ENCODE data around the gene CRY2. TPM values are rescaled to one million over a fixed set of nuclear protein-coding genes. Genes with fewer than 3 reads are reported as not detected.

Gene CRY2
- total and polyA plus RNA-seq, 2 of the 8 experiments (the other 6 are each of a cell fraction or from before 2014, with no cell fraction given): 8.0 to 9.4 TPM

DNA sequence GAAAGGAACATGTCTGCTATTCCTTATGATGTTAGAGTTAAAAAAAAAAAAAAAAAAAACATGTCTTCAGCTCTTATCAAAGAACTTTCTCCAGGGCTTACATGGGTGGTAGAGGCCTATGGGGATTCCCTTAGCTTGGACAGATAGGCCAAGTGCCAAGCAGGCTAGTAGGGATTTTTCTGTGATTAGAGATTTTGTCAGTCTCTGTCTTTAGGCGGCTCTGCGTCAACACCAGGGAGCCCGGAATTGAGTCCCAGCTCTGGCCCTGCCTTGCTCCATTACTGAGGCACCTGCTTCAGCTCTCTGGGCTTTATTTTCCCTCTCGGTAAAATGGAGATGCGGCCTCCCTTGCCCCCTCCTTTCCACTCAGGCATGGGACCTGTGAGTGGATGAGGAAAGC is 13.1 kb downstream of the CRY2 start:
- Histone ChIP-seq H3K4me1 (replicated peaks in 1 of 4; ENCODE audit: control insufficient read depth in 3 of 4, insufficient read depth in 4 of 4, low read length in 3 of 4) (peaks cover 6 to 20% (median 15%) of the 10 kb centered on the region in 4 experiments; a peak in 6 of 7 replicates), H3K14ac (ENCODE audit: insufficient read length) (no peak overlapping the region), H3K27ac (ENCODE audit: low read depth, low read length) (no peak overlapping the region), H2BK5ac (ENCODE audit: low read depth, low read length) (no peak overlapping the region), H2BK15ac (ENCODE audit: low read length) (no peak overlapping the region), H2BK120ac (replicated peaks; ENCODE audit: low read depth, low read length) (no peak overlapping the region), H2BK20ac (ENCODE audit: low read length) (no peak overlapping the region), H3K4me2 (ENCODE audit: insufficient read depth in 1 of 2, low read depth in 2 of 2, low read length in 2 of 2) (no peak overlapping the region), H3K23ac (ENCODE audit: insufficient read length) (no peak overlapping the region), H3K9me3 (ENCODE audit: insufficient read depth in 2 of 2, low read depth in 1 of 2, low read length in 1 of 2) (no peaks in the 10 kb centered on the region), H4K8ac (ENCODE audit: extremely low read depth, insufficient read depth, low read length) (no peak overlapping the region), H3K27me3 (replicated peaks in 1 of 4; ENCODE audit: control insufficient read depth in 3 of 4, extremely low read depth in 1 of 4, insufficient read depth in 3 of 4, low read length in 3 of 4) (no peaks in the 10 kb centered on the region), H2BK12ac (ENCODE audit: low read depth, low read length) (no peak overlapping the region), H3K79me1 (ENCODE audit: low read depth, low read length) (no peaks in the 10 kb centered on the region), H3K4ac (replicated peaks; ENCODE audit: insufficient read length, low read depth, low read length) (no peak overlapping the region), H3K36me3 (ENCODE audit: control insufficient read depth in 2 of 4, insufficient read depth in 4 of 4, low read length in 3 of 4) (peaks cover 3 to 27% (median 9%) of the 10 kb centered on the region in 4 experiments; a peak in 5 of 8 replicates), H3K23me2 (ENCODE audit: low read depth, low read length) (no peaks in the 10 kb centered on the region), H3K4me3 (ENCODE audit: extremely low read depth in 1 of 4, insufficient read depth in 2 of 4, low read depth in 3 of 4, low read length in 4 of 4) (no peak overlapping the region), H2AK5ac (ENCODE audit: low read depth, low read length) (no peak overlapping the region), H3K79me2 (ENCODE audit: control insufficient read depth in 1 of 2, insufficient read depth in 2 of 2, low read length in 2 of 2) (no peaks in the 10 kb centered on the region), H4K20me1 (replicated peaks in 1 of 2; ENCODE audit: control insufficient read depth in 1 of 2, insufficient read depth in 2 of 2, low read length in 2 of 2) (no peaks in the 10 kb centered on the region), H3K9ac (replicated peaks in 1 of 4; ENCODE audit: extremely low read depth in 1 of 4, low read depth in 3 of 4, low read length in 3 of 4) (no peak overlapping the region), H4K5ac (ENCODE audit: insufficient read length, low read depth, low read length) (no peak overlapping the region), H3K18ac (ENCODE audit: extremely low read depth, low read length) (no peak overlapping the region), H2AFZ (ENCODE audit: low read length) (no peak overlapping the region), H4K91ac (replicated peaks; ENCODE audit: insufficient read length, low read length) (no peak overlapping the region), H3K56ac (replicated peaks; ENCODE audit: insufficient read length, low read depth, low read length) (no peak overlapping the region)
- TF ChIP-seq TAF7 (optimal IDR thresholded peaks at IDR 0.05; ENCODE audit: borderline replicate concordance, low read depth, low read length): no peak
- TF ChIP-seq, protein P1, sequence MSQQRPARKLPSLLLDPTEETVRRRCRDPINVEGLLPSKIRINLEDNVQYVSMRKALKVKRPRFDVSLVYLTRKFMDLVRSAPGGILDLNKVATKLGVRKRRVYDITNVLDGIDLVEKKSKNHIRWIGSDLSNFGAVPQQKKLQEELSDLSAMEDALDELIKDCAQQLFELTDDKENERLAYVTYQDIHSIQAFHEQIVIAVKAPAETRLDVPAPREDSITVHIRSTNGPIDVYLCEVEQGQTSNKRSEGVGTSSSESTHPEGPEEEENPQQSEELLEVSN (IDR thresholded peaks at IDR 0.05): no peak
- TF ChIP-seq SIN3A (conservative IDR thresholded peaks at IDR 0.05 in 1 of 2, IDR thresholded peaks at IDR 0.05 in 1 of 2; ENCODE audit: low read depth in 1 of 2, low read length in 2 of 2): no peak
- no peak for DNase-seq (ENCODE audit: low read depth in 1 of 2, low spot score in 2 of 2)
- ChIA-PET CTCF (ENCODE audit: partially characterized antibody) (interaction anchor here (0.6 to 8.6 kb wide), 8 partner anchors 12 to 510 kb away, joined by 3 to 90 read pairs (median 4); no protein-coding TSS in a partner anchor), POLR2A (ENCODE audit: partially characterized antibody) (interaction anchor here (4.7 kb wide), 1 partner anchor 13 kb away, joined by 17 read pairs; the partner anchor contains the start of gene CRY2)
- no peak for FAIRE-seq
- WGBS, 2 experiments (ENCODE audit: extremely low coverage in 1 of 2, insufficient coverage in 1 of 2, insufficient read length in 1 of 2, insufficient replicate concordance in 2 of 2, low coverage in 1 of 2, low lambda C conversion rate in 2 of 2, missing lambda C conversion rate in 1 of 2): 96% methylated on average over 5 of the region's 5 CpGs; no CpG with 5 or more reads in 1 of the 2 experiments

Measured in H1 (cell line).